ENCODE results near the gene SCFD2.
"Not testable (repeated sequence)": the region's sequence is repeated elsewhere in the genome, so short reads cannot be mapped to it uniquely, and the experiment has no call there.

SCFD2 gene

GRCh38 chr4:53101191-53101581, 264.7 kb downstream of the SCFD2 start:
- DNase-seq (ENCODE audit: low read depth in 2 of 2) = no peak

- DNase-seq (ENCODE audit: low read depth in 2 of 2) = no peak
Measured at GRCh38 chr4:53100501-53101190, 265.2 kb downstream of the SCFD2 start.

- DNase-seq (ENCODE audit: low read depth in 2 of 2) = no peak
Measured at GRCh38 chr4:53098681-53099121, 267.2 kb downstream of the SCFD2 start.

GRCh38 chr4:53094040-53094439, 271.8 kb downstream of the SCFD2 start:
- no peak for DNase-seq (ENCODE audit: low read depth in 2 of 2)

- DNase-seq (ENCODE audit: low read depth in 2 of 2) = no peak
Measured at GRCh38 chr4:53089936-53090729, 275.7 kb downstream of the SCFD2 start.

GRCh38 chr4:53088152-53088551, 277.7 kb downstream of the SCFD2 start:
- DNase-seq (ENCODE audit: low read depth in 2 of 2) = no peak

- DNase-seq (ENCODE audit: low read depth in 2 of 2) = no peak
Measured at GRCh38 chr4:53076374-53076958, 289.4 kb downstream of the SCFD2 start.

- DNase-seq (ENCODE audit: low read depth in 2 of 2) = no peak
Measured at GRCh38 chr4:53075162-53075785, 290.6 kb downstream of the SCFD2 start.

- no peak for DNase-seq (ENCODE audit: low read depth in 2 of 2)
Measured at GRCh38 chr4:53068755-53069330, 297.0 kb downstream of the SCFD2 start.

GRCh38 chr4:53067125-53067802, 298.6 kb downstream of the SCFD2 start:
- no peak for DNase-seq (ENCODE audit: low read depth in 2 of 2)

- no peak for DNase-seq (ENCODE audit: low read depth in 2 of 2)
Measured at GRCh38 chr4:53066155-53066554, 299.7 kb downstream of the SCFD2 start.

- no peak for DNase-seq (ENCODE audit: low read depth in 2 of 2)
Measured at GRCh38 chr4:53064609-53065008, 301.3 kb downstream of the SCFD2 start.

GRCh38 chr4:53061091-53061850, 304.6 kb downstream of the SCFD2 start:
- no peak for DNase-seq (ENCODE audit: low read depth in 2 of 2)

- DNase-seq (ENCODE audit: low read depth in 2 of 2) = no peak
Measured at GRCh38 chr4:53060278-53060677, 305.6 kb downstream of the SCFD2 start.

GRCh38 chr4:53059871-53060270, 306.0 kb downstream of the SCFD2 start:
- DNase-seq (ENCODE audit: low read depth in 2 of 2) = no peak

GRCh38 chr4:53059256-53059655, 306.6 kb downstream of the SCFD2 start:
- DNase-seq (ENCODE audit: low read depth in 2 of 2) = no peak

- no peak for DNase-seq (ENCODE audit: low read depth in 2 of 2)
Measured at GRCh38 chr4:53057679-53058078, 308.2 kb downstream of the SCFD2 start.

- not testable (repeated sequence) for DNase-seq (ENCODE audit: low read depth in 2 of 2)
Measured at GRCh38 chr4:53057108-53057507, 308.8 kb downstream of the SCFD2 start.

- DNase-seq (ENCODE audit: low read depth in 2 of 2) = no peak
Measured at GRCh38 chr4:53055716-53056403, 310.0 kb downstream of the SCFD2 start.

- no peak for DNase-seq (ENCODE audit: low read depth in 2 of 2)
Measured at GRCh38 chr4:53055274-53055673, 310.6 kb downstream of the SCFD2 start.

Data from stimulated activated CD4-positive, alpha-beta T cell treated with anti-CD3 and anti-CD28 coated beads, Interleukin-1b, Interleukin-23, amount 100 ng/mL, for 1 hour (primary cell).